Loucy (cell line): ENCODE measurements around the gene TTLL5.

ENCODE experiments used
- CTCF ChIP-seq: fragments of 200-600 bp; sonication (generic); conservative IDR thresholded peaks from 2 replicates; pipeline ENCODE4 v1.5.1; 2014; ENCODE audit warnings: mild to moderate bottlenecking, antibody characterized with exemption, low read length
- EZH2phosphoT487 ChIP-seq: fragments of 200-600 bp; IDR thresholded peaks from 2 replicates; pipeline ENCODE4 v1.6.1; 2018; ENCODE audit warnings: antibody characterized with exemption, mild to moderate bottlenecking, moderate library complexity, borderline replicate concordance

GRCh38 chr14:75989134-75989533 lies 328.1 kb downstream of the TTLL5 start:
- TF ChIP-seq CTCF (no peak), EZH2phosphoT487 (no peak)
